ENCODE measurements around the gene IL17C. TPM values are rescaled to one million over a fixed set of nuclear protein-coding genes. Genes with fewer than 3 reads are reported as not detected.

IL17C gene
- polyA plus RNA-seq, 2 of the 4 experiments (the other 2 are of a cell fraction): not detected

DNA sequence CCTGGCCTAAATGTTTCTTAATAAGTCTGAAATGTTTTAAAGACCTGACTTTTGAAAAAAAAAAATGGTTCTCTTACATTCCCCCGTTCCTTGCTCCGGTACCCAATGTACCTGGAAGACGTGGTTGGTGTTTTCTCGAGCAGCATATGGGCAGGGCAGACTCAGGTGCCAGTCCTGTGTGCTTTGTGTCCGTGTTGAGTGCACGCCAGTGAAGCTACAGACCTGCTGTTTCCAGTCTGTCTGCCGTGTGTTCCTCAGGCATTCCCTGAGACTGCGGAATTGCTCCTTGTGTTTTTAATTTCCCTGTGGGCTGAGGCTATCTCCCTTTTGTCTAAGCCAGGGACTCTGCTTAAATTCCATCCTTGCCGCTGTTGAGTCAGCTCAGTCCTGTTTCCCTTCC lies 11.7 kb upstream of the IL17C start:
- DNase-seq (ENCODE audit: low read depth in 1 of 2, low spot score in 1 of 2): no peak
- H3K4me2 ChIP-seq: no peak overlapping the region
- no peaks in the 10 kb centered on the region for H3K9me3 ChIP-seq
- no peak overlapping the region for H3K27ac ChIP-seq
- TF ChIP-seq HEYL (CRISPR knock-in tag; IDR thresholded peaks at IDR 0.05): no peak
- TF ChIP-seq NPAS2 (CRISPR knock-in tag; IDR thresholded peaks at IDR 0.05; ENCODE audit: borderline replicate concordance): no peak
- TF ChIP-seq, protein P1, sequence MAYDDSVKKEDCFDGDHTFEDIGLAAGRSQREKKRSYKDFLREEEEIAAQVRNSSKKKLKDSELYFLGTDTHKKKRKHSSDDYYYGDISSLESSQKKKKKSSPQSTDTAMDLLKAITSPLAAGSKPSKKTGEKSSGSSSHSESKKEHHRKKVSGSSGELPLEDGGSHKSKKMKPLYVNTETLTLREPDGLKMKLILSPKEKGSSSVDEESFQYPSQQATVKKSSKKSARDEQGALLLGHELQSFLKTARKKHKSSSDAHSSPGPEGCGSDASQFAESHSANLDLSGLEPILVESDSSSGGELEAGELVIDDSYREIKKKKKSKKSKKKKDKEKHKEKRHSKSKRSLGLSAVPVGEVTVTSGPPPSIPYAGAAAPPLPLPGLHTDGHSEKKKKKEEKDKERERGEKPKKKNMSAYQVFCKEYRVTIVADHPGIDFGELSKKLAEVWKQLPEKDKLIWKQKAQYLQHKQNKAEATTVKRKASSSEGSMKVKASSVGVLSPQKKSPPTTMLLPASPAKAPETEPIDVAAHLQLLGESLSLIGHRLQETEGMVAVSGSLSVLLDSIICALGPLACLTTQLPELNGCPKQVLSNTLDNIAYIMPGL (CRISPR knock-in tag; IDR thresholded peaks at IDR 0.05; ENCODE audit: borderline replicate concordance): no peak
- WGBS (ENCODE audit: missing lambda C conversion rate): 92% methylated on average over 9 of the region's 9 CpGs
- H3K4me1 ChIP-seq: no peaks in the 10 kb centered on the region
- FAIRE-seq: no peak
- no peak for ATAC-seq
- H3K4me3 ChIP-seq: no peak overlapping the region
- ChIA-PET POLR2A (no interaction called here), CTCF (no interaction called here)

- DNase-seq (ENCODE audit: low read depth in 1 of 2, low spot score in 1 of 2) (no peak), ATAC-seq (no peak), FAIRE-seq (no peak)
- Histone ChIP-seq H3K9me3 (no peaks in the 10 kb centered on the region), H3K4me2 (no peak overlapping the region), H3K27ac (no peak overlapping the region), H3K4me1 (no peaks in the 10 kb centered on the region), H3K4me3 (no peak overlapping the region)
- TF ChIP-seq FOXS1 (CRISPR knock-in tag; IDR thresholded peaks at IDR 0.05) (no peak), EHMT2 (IDR thresholded peaks at IDR 0.05; ENCODE audit: low read depth) (no peak), RFX5 (IDR thresholded peaks at IDR 0.05) (no peak)
- ChIA-PET CTCF (interaction anchor here (0.9 kb wide), 1 partner anchor 65 kb away, joined by 3 read pairs; no protein-coding TSS in a partner anchor), POLR2A (no interaction called here)
- WGBS (ENCODE audit: missing lambda C conversion rate): 94% methylated on average over 25 of the region's 27 CpGs
Measured at GRCh38 chr16:88627531-88628411, 10.6 kb upstream of the IL17C start.

DNA sequence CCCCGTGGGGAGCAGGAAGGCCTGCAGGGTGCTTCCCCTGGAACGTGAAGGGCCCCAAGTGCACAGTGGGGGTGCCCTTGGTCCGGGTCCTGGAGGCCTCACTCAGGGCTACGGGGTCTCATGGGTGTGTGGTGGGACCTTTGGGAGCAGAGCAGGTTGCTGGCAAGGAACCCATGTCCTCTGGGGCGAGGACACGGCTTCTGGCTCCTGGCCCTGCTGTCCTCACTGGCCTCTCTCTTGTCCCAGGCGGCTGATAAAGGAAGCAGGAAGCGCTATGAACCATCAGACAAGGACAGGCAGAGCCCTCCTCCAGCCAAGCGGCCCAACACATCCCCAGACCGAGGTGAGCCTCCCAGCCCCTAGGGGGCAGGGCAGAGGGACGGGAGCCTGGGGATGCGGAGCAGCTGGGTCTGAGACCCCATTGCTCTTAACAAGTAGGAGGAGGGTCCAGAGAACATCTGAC lies 9.8 kb upstream of the IL17C start:
- H3K27ac ChIP-seq: no peak overlapping the region
- no peak for FAIRE-seq
- H3K4me3 ChIP-seq: no peak overlapping the region
- H3K4me2 ChIP-seq: no peak overlapping the region
- ChIA-PET CTCF (interaction anchor here (1.7 kb wide), 1 partner anchor 9 kb away, joined by 6 read pairs; no protein-coding TSS in a partner anchor), POLR2A (no interaction called here)
- no peaks in the 10 kb centered on the region for H3K9me3 ChIP-seq
- TF ChIP-seq GATA3 (IDR thresholded peaks at IDR 0.05; ENCODE audit: borderline replicate concordance) (no peak), MYC (IDR thresholded peaks at IDR 0.05; ENCODE audit: borderline replicate concordance, low read length) (no peak), CHD2 (IDR thresholded peaks at IDR 0.05; ENCODE audit: low read length, partially characterized antibody) (no peak), HDAC2 (IDR thresholded peaks at IDR 0.05) (no peak), FOSB (CRISPR knock-in tag; IDR thresholded peaks at IDR 0.05) (no peak), SREBF2 (IDR thresholded peaks at IDR 0.05) (no peak), BHLHE40 (IDR thresholded peaks at IDR 0.05; ENCODE audit: low read depth, low read length) (no peak), FOSL2 (IDR thresholded peaks at IDR 0.05) (no peak), FOSL2 (CRISPR knock-in tag; IDR thresholded peaks at IDR 0.05) (no peak), ZSCAN20 (CRISPR knock-in tag; IDR thresholded peaks at IDR 0.05) (no peak), RFX5 (IDR thresholded peaks at IDR 0.05) (no peak)
- TF ChIP-seq, protein P2, sequence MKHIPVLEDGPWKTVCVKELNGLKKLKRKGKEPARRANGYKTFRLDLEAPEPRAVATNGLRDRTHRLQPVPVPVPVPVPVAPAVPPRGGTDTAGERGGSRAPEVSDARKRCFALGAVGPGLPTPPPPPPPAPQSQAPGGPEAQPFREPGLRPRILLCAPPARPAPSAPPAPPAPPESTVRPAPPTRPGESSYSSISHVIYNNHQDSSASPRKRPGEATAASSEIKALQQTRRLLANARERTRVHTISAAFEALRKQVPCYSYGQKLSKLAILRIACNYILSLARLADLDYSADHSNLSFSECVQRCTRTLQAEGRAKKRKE (CRISPR knock-in tag; IDR thresholded peaks at IDR 0.05; ENCODE audit: low read depth): no peak
- TF ChIP-seq, protein P3, sequence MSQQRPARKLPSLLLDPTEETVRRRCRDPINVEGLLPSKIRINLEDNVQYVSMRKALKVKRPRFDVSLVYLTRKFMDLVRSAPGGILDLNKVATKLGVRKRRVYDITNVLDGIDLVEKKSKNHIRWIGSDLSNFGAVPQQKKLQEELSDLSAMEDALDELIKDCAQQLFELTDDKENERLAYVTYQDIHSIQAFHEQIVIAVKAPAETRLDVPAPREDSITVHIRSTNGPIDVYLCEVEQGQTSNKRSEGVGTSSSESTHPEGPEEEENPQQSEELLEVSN (IDR thresholded peaks at IDR 0.05; ENCODE audit: borderline replicate concordance, low read depth): no peak
- H3K4me1 ChIP-seq: no peaks in the 10 kb centered on the region
- WGBS (ENCODE audit: missing lambda C conversion rate): 73% methylated on average over 12 of the region's 12 CpGs
- peak; percentile 77 to 84 for ATAC-seq
- DNase-seq (ENCODE audit: low read depth in 1 of 2, low spot score in 1 of 2): peak in 1 of 2 experiments; percentile 54

Data from A549 (cell line).